ENCODE results near the gene UBE3B. TPM values are rescaled to one million over a fixed set of nuclear protein-coding genes. Genes with fewer than 3 reads are reported as not detected.

The UBE3B gene
- polyA plus RNA-seq, 3 donors = 14.4 to 25.9 (median 18.2) TPM

GRCh38 chr12:109495012-109495411 is 17.6 kb downstream of the UBE3B start:
- no peaks in the 10 kb centered on the region for H3K4me1 Mint-ChIP-seq
- H3K27ac Mint-ChIP-seq = peak overlapping the region in 1 of 7 donors; percentile 39
- Histone ChIP-seq H3K4me3 (replicated peaks in 1 of 3; ENCODE audit: low read depth in 2 of 3, low read length in 3 of 3) (no peak overlapping the region), H3K4me2 (replicated peaks; ENCODE audit: extremely low read depth, low read length, poor library complexity, severe bottlenecking) (no peak overlapping the region), H3K27ac (ENCODE audit: low read depth in 1 of 2, low read length in 2 of 2) (no peak overlapping the region), H3K36me3 (replicated peaks in 1 of 2; ENCODE audit: control insufficient read depth in 1 of 2, insufficient read depth in 2 of 2, low read length in 2 of 2) (peaks cover 62 to 94% of the 10 kb centered on the region in 2 donors), H2AFZ (ENCODE audit: insufficient read depth, low read depth, low read length, poor library complexity, severe bottlenecking) (no peak overlapping the region), H3K9ac (ENCODE audit: insufficient read depth, low read length, poor library complexity, severe bottlenecking) (no peak overlapping the region), H4K20me1 (ENCODE audit: insufficient read depth, low read length) (no peaks in the 10 kb centered on the region), H3K4me1 (ENCODE audit: control insufficient read depth in 1 of 2, insufficient read depth in 2 of 2, low read length in 2 of 2) (no peaks in the 10 kb centered on the region), H3K27me3 (ENCODE audit: control insufficient read depth in 2 of 2, insufficient read depth in 2 of 2, low read length in 2 of 2) (no peaks in the 10 kb centered on the region), H3K79me2 (ENCODE audit: insufficient read depth, low read length) (no peaks in the 10 kb centered on the region), H3K9me3 (replicated peaks in 1 of 2; ENCODE audit: control insufficient read depth in 1 of 2, insufficient read depth in 1 of 2, low read length in 2 of 2) (no peaks in the 10 kb centered on the region)
- H3K4me3 Mint-ChIP-seq = no peak overlapping the region
- TF ChIP-seq CTCF (IDR thresholded peaks at IDR 0.05) = no peak
- no peak for DNase-seq
- H3K9me3 Mint-ChIP-seq = peaks cover 0 to 7% (median 2%) of the 10 kb centered on the region in 7 donors
- intact Hi-C loops (cut with micrococcal nuclease) = no loop called here
- peaks cover 84 to 88% of the 10 kb centered on the region in 2 donors for H3K36me3 Mint-ChIP-seq
- H3K27me3 Mint-ChIP-seq (ENCODE audit: low read depth in 3 of 3) = no peaks in the 10 kb centered on the region

GRCh38 chr12:109496306-109496705 is 18.9 kb downstream of the UBE3B start:
- Histone ChIP-seq H3K79me2 (ENCODE audit: insufficient read depth, low read length) (no peaks in the 10 kb centered on the region), H3K27ac (ENCODE audit: low read depth in 1 of 2, low read length in 2 of 2) (no peak overlapping the region), H3K9ac (ENCODE audit: insufficient read depth, low read length, poor library complexity, severe bottlenecking) (no peak overlapping the region), H3K36me3 (replicated peaks in 1 of 2; ENCODE audit: control insufficient read depth in 1 of 2, insufficient read depth in 2 of 2, low read length in 2 of 2) (peaks cover 62 to 94% of the 10 kb centered on the region in 2 donors), H3K4me1 (ENCODE audit: control insufficient read depth in 1 of 2, insufficient read depth in 2 of 2, low read length in 2 of 2) (no peaks in the 10 kb centered on the region), H3K27me3 (ENCODE audit: control insufficient read depth in 2 of 2, insufficient read depth in 2 of 2, low read length in 2 of 2) (no peaks in the 10 kb centered on the region), H3K4me2 (replicated peaks; ENCODE audit: extremely low read depth, low read length, poor library complexity, severe bottlenecking) (no peak overlapping the region), H3K4me3 (replicated peaks in 1 of 3; ENCODE audit: low read depth in 2 of 3, low read length in 3 of 3) (no peak overlapping the region), H4K20me1 (ENCODE audit: insufficient read depth, low read length) (no peaks in the 10 kb centered on the region), H3K9me3 (replicated peaks in 1 of 2; ENCODE audit: control insufficient read depth in 1 of 2, insufficient read depth in 1 of 2, low read length in 2 of 2) (no peaks in the 10 kb centered on the region), H2AFZ (ENCODE audit: insufficient read depth, low read depth, low read length, poor library complexity, severe bottlenecking) (no peak overlapping the region)
- no peak for DNase-seq
- intact Hi-C loops (cut with micrococcal nuclease) = no loop called here
- peaks cover 0 to 7% (median 2%) of the 10 kb centered on the region in 7 donors for H3K9me3 Mint-ChIP-seq
- H3K27me3 Mint-ChIP-seq (ENCODE audit: low read depth in 3 of 3) = no peaks in the 10 kb centered on the region
- TF ChIP-seq CTCF (IDR thresholded peaks at IDR 0.05) = no peak
- no peaks in the 10 kb centered on the region for H3K4me1 Mint-ChIP-seq
- peaks cover 85 to 88% of the 10 kb centered on the region in 2 donors for H3K36me3 Mint-ChIP-seq
- H3K4me3 Mint-ChIP-seq = no peak overlapping the region
- H3K27ac Mint-ChIP-seq = no peak overlapping the region

Measured in CD14-positive monocyte (primary cell).